GM18502 (cell line): ENCODE measurements around the gene PLCZ1.
"Not testable (repeated sequence)": the region's sequence is repeated elsewhere in the genome, so short reads cannot be mapped to it uniquely, and the experiment has no call there.

Experiments
- ATAC-seq: cut with Tn5 transposase; IDR thresholded peaks from one replicate; pipeline ENCODE4 v1.9.1; 2021; ENCODE audit warnings: mild to moderate bottlenecking; ENCODE audit not compliant: unreplicated experiment, poor library complexity

Gene PLCZ1

DNA sequence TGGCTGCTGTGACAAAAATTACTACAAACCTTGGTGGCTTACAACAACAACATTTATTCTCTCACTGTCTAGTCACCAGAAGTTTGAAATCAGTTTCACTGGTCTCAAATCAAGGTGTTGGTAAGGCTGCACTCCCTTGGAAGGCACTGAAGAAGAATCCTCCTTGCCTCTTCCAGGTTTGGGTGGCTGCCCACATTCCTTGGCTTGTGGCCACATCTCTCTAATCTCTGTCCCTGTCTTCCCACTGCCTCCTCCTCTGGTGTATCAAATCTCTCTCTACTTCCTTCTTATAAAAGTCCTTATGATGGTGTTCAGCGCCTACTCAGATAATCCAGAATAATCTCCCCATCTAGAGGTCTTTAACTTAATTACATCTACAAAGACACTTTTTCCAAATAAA is 31.0 kb downstream of the PLCZ1 start:
- ATAC-seq = no peak

DNA sequence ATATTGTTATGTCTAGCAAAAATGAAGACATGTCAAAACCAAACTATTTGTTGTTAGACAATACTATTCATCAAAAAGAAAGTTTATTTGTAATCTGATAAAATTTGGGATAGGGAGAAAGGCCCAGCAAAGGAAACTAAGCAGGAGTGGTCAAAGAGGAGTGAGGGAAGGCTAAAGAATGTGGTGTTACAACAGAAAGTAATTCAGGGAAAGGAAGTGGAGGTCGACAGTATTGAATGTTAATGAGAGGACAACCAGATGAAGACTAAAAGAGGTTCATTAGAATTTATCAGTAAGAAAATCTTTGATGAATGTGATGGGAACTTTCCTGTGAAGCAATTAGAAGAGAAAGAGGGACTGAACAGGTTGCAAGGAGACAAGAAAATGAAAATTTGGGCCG is 33.9 kb downstream of the PLCZ1 start:
- no peak for ATAC-seq

DNA sequence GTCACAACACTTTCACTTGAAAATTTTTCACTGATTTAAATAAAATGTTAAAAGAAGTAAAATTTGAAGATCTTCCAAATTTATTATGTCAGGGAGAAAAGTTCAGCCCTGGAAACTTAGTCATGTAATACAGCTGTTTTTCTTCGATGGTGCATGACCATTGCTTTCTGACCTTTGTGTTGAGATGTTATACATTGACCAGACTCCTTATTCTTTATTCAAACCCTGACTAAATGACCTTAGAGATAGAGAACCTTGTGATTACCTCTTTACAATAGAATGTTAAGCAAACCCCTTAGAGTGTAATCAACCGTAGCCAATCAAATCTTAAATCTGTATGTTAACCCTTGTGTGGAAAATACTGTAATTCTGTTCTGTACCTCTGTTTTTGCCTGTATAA is 34.5 kb downstream of the PLCZ1 start:
- no peak for ATAC-seq

DNA sequence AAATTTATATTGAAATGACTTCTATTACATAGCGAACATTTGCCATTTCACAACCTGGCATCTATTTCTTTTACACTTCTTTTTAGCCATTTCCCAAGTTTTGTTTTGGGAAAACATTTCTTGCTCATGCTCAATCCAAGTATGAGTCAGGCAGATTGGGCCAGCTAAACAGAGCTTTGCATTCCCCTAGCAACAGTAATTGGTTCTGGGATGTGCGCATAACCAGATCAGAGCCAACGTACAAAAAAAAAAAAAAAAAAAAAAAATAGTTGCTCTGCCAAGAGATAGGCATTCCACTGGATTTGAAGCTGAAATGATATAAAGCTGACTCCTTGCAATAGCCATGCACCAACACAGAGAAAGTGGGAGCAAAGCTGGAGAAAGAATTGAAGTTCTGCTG is 37.5 kb downstream of the PLCZ1 start:
- ATAC-seq = no peak

DNA sequence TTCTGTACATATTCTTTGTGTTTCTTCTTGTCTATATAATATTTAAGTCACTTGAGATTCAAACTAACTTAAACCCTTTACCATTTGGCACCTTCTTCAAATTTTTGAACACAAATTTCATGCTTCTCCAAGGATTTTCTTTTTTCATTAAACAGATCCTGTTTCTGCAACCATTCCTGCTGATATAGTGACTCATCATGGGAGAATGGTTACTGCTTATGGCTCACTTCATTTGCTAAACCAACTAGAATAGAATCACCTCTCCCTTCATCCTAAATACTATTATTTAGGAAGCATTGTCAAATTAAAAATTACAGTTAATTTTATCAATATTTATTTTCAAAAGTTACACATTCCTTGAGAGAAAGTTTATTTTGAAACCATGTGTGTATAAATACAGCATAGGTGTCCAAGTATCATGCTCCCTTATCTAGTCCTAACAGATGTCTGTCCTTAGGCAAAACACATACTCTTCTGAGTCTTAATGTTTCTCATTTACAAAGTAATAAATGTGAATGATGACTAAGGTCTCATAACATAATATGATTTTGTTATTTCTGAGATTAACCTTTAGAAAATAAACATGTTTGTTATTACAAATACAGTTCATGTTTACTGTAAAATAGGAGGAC is 40.7 kb downstream of the PLCZ1 start:
- no peak for ATAC-seq

DNA sequence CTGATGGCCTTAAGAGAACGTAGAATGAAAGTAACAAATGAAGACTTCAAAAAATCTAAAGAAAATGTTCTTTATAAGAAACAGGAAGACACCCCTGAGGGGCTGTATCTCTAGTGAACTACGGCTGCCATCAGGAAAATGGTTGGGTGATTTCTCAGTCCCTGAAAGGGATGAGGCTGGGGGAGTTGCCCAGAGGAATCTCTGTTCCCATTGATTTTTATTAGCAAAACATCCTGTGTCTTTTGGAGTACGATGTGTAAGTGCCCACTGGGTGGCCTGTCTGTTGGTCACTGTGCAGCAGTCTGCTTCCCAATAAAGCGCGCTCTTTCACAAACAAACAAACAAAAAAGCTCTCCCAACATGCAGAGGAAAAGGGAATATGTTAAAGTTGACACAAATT is 43.8 kb downstream of the PLCZ1 start:
- not testable (repeated sequence) for ATAC-seq

DNA sequence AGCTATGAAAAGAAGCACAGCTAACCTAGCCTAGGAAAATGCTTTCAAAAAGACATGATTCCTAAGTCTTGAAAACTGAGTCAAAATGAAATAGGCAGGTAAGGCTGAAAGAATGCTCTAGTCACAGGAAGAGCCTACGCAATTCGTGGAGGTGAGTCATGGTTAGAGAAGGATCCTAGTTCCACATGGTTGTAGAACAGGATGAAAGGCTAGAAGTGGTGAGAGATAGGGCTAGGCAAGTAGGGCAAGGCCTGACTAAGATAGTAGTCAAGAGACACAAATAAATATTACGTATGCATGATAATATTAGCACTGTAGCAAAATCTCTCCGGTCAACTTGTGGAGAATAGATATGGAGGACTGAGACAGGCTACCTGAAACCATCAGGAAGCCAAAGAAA is 47.2 kb downstream of the PLCZ1 start:
- no peak for ATAC-seq

DNA sequence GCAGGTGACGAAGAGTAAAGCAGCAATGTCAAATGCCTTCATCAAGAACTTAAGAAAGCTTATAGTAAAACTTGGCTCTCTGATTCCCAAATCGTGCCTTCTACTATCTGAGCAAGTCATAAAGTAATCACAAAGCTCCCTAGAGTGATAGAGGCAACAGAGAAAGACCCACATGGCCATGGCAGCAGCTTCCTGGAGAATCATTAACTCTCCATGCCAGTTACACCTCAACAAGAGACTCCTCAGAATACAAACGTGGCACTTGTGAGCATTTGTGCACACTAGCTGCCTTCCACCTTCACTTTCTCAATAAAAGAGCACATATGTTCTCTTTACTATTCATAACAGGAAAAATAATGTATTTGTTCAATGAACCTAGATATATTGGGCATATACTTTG is 48.0 kb downstream of the PLCZ1 start:
- ATAC-seq = no peak

DNA sequence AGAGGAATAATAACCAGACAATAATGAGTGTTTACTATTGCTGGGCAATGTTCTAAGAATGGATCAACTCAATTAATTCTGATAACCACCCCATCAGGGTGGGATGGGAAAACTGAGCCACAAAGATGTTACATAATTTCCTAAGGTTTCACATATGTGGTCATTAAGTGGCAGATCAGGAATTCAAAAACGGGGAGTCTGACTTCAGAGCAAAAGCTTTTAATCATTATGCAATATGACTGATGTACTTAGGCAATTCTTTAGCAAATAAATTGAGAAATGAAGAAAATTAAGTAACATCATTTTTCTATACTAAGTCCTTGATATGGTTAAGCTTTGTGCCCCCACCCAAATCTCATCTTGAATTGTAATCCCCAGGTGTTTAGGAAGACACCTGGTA is 53.4 kb downstream of the PLCZ1 start:
- ATAC-seq = no peak

DNA sequence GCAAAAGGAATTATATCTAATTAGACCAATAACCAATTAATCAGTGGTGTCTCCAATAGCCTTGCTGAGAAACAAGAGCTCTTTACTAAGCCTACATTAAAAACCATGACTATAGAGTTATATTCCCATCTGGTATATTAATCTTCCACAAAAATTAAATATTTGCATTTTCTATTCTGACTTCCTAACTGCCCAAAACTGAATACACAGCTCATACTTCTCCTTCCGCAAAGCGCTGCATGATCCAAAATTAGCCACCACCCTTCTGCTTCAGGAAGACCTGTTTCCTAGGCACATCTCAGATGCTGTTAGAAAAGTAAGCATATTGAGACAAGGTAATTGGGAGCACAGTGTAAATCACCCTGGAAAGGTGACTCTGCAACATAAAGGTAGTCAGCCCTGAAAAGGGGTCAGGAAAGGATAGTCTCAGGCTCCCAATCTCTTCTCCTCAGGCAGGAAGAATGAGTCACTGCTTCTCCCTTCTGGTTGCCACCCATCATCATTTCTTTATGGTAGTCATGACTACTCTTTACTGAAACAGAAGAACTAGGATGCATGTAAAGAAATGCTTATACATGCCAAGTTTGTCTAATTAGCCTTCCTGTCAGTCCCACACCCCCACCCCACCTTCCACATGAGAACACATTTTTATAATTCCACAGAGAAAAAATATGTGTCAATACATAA is 54.3 kb downstream of the PLCZ1 start:
- no peak for ATAC-seq

DNA sequence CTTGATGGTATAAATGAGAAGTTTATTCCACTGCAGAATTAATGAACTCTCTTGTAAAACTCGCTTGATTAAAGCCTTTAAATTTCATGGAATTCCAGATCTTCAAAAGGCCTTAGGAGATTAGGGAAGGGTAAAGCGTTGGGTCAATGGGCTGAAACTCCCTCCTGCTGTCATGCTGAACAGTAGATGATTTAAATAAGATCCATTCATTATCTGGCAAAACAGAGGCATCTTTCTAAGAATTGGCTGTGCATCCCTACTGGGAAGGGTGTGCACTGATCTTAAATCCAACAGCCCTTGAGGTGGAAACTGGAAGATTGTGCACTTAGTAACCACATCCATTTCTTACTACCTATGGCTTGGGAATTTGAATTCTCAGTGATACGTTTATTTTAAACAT is 56.0 kb downstream of the PLCZ1 start:
- ATAC-seq = no peak

DNA sequence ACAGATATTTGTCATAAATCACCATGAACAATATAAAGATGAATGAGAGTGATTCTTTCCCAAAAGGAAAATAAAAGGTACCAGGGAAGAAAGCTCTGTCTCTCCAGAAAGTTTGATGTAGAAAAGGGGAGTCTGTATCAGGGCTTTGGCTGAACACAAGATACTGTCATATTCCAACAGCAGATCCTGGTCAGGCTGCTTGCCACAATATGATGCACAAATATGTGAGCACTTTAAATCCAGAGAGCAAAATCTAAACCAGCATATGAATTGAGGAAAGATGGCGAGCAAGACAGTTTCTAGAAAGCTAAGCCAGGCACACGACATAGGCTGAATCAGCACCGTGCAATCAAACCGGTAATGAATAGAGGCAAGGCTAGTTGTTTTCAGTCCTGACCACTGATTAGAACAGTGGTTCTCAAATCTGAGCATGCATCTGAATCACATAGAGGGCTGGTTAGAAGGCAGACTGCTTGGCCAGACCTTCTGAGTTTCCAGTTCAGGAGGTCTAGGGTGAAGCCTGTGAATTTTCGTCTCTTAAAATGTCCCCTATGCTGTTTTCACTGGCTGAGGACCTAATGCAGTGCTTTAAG is 60.7 kb downstream of the PLCZ1 start:
- ATAC-seq = no peak

DNA sequence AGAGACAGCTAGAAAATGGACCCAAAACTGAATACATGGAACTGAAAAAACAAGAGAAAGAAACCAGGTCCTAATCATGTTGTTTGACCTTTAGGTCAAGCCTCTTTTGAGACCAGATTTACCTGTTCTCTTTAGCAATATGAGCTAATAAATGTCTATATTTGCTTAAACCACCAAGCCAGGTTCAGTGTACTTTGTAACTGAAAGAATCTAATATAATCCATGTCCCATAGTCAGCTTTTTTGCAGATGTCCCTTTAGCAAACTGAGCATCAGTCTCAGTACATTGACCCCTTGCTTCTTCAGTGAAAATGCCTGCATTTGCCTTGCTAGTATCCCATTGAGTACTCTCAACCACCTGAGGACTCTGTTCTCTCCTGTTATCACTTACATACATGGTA is 61.7 kb downstream of the PLCZ1 start:
- no peak for ATAC-seq

DNA sequence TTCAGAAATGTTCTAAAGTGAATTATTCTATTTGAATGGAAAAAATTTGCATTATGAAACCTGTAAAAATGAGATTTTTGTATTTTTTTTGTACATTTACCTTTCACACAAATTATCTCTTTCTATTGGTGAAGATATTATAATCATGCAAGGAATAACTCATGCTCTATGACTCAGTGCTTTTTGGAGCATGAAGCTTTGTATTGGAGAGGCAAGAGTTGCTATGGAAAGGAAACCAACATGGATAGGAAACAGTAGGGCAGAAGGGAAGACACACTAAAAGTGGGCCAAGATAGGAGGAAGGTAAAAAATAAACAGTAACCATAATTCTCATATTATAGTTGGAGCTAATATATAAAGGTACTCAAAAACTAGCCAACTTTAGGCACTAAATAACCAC is 79.0 kb downstream of the PLCZ1 start:
- ATAC-seq = no peak

DNA sequence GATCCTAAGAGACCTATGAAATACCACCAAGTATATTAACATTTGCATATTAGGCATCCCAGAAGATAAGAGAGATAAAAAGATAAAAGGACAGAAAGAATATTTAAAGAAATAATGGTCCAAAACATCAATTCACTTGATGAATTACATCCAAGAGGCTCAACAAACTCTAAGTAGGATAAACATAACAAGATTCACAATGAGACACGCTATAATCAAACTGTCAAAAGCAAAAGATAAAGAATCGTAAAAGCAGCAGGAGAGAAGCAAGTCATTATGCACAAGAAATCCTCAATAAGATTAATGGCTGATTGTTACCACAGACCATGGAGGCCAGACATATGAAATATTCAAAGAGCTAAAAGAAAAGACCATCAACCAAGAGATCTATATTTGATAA is 79.6 kb downstream of the PLCZ1 start:
- ATAC-seq = no peak

DNA sequence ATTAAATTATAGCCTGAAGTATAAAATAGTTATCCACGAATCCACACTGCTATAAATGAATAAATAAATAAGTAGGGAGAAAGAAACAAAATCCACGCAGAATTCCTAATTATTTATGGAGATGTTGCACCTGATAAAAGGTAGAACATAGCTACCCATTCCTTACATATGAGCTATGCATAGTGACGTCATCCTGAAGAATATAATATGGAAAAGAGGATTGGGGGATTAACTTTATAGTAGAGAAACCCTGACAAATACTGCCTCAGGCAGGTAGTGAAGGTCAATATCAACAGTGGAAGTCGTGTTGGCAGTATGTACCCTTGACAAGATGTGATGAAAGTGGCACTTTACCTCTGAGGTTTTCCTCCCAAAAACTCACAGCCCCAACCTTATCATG is 82.5 kb downstream of the PLCZ1 start:
- no peak for ATAC-seq

DNA sequence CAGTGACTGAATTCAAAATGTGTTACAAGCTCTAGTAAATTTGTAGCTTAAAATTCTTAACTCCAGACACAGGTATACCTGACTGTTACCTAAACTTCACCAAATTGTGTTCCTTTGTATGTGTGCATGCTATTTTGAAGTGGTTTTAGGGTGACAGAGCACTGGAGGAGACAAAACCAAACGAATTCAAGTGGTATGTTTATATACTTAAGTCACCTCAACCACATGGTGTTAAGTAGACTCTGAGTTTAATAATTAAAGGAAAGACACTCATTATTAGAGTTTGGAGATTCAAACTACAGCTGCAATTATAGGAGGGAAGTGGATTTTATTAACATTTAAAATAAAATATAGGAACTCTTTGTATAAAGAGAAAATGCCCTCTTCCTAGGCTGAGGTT is 84.3 kb downstream of the PLCZ1 start:
- no peak for ATAC-seq

DNA sequence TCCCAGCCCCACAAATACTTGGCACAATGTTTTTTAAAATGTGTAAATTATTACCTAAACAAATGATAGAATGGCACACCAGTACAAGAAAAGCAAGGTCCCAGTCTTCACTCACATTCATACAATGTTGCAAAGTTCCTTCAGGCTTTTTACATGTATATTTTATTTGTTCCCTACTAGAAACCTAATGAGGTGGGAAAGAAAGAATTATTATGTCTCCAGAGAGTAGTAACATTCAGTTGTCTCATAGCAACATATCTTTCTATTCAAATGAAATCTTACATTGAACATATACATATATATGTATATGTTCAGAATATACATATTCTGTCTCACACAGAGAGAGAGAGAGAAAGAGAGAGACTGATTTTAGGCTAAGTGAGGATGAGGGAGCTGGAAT is 85.2 kb downstream of the PLCZ1 start:
- ATAC-seq = no peak

DNA sequence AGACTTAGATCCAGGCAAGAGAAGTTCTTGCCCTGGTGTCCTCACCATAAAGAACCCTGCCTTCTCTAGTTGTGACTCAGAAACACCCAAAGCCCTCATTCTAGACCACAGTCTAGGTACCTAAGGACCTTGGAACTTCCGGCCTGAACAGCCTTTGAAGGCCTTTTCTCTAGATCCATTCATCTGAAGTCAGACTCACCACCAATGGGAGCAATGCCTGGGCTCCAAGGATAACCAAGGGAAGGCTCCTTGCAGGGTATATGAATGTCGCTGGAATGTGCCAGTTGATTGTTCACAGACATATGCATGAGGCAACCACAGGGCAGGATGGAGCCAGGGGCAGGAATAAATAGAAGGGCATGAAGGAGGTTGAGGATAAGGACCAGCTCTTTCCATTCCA is 86.3 kb downstream of the PLCZ1 start:
- no peak for ATAC-seq

DNA sequence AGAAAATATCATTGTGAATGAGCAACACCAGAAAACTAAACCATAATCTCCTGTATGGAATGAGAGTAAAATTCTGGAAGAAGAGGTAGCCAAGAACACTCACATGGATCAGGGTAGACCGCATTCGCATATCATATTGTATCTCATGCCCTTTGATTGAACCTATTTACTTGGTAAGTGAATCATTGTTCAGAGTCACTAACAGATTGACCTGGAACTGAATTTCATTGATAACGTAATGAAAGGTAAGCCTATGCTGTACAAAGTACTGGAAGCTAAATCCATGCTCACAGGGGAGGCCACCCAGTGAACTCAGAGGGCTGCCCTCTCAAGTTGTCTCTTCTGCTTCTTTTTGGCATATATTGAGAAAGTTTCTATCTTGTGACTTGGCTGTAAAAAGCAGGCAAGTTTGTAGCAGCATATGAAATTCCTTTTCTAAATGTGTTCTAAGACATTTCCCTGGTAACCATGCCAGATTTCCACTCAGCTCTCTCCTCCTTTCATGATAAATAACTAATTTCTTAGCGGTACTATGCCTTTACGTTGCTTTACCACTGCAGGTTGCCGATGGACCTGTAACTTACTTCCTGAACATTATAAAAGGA is 91.4 kb downstream of the PLCZ1 start:
- ATAC-seq = no peak

DNA sequence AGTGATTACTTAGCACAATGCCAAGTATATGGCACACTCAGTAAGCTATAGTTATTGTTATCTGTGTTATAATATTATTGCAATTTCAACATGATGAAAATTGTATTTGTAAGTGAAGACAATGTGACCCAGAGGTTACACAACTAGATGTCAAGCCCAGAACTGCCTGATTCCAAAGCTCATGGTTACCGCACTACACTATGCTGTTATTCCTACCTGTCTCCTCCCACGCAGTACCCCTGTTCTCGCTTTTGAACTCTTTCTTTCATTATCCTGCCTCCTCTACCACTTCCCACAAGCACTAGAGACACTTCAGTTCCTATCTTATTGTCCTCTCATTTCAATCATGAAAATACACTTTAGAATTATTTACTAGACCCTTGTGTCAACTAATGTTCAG is 93.2 kb downstream of the PLCZ1 start:
- ATAC-seq = no peak

DNA sequence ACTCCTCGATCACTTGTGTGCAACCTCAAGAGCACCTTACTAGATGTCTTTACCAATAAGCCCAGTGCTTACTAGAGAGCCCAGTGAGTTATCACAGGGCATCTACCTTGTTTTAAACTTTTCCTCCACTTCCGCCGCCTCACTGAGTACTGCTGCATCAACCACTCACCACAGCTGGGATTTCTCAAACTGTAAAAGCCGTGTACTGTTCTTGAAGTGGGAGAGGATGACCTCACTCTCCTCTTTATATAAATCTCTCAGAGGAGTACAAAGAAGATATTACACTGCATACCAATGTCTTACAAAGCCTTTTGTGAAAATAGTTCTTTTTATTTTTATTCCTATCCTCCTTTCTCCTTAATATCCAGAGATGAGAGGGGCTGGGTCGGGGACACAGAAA is 94.1 kb downstream of the PLCZ1 start:
- no peak for ATAC-seq
